H1 (cell line): ENCODE data around the gene RTEL1. TPM values are rescaled to one million over a fixed set of nuclear protein-coding genes. Genes with fewer than 3 reads are reported as not detected.

ENCODE experiments used
- CTCF ChIA-PET: fragments of 300-600 bp; sonication (Branson Sonifier 250); formaldehyde crosslinking; loops from one replicate; lab custom pipeline; 2021; ENCODE audit not compliant: partially characterized antibody; lab: Charles Lee
- POLR2A ChIA-PET: fragments of 300-600 bp; sonication (Branson Sonifier 250); formaldehyde crosslinking; loops from one replicate; lab custom pipeline; 2021; ENCODE audit warnings: inconsistent platforms; ENCODE audit not compliant: partially characterized antibody; lab: Charles Lee
- DNase-seq, 2 experiments: peaks; one replicate each; pipeline versions ENCODE4 v3.0.0 to v3.0.0-alpha.2; 2010 to 2022; ENCODE audit warnings: low spot score in 2 of 2, low read depth in 1 of 2, mixed read lengths in 1 of 2
- FAIRE-seq: peaks from 2 replicates; lab custom pipeline; 2011; peaks lifted over from hg19 to GRCh38; lab: Jason Lieb, UNC
- H2AFZ ChIP-seq: 2 replicates; pipeline ENCODE4 v1.8.1; 2012; ENCODE audit warnings: low read length, inconsistent platforms
- H2AK5ac ChIP-seq: 2 replicates; pipeline ENCODE4 v1.6.1; 2013; ENCODE audit warnings: low read depth, low read length
- H2BK120ac ChIP-seq: replicated peaks from 2 replicates; pipeline ENCODE3; 2013; ENCODE audit warnings: low read depth, low read length, inconsistent platforms
- H2BK12ac ChIP-seq: 2 replicates; pipeline ENCODE4 v1.6.1; 2013; ENCODE audit warnings: low read depth, low read length
- H2BK15ac ChIP-seq: 2 replicates; pipeline ENCODE4 v1.6.1; 2013; ENCODE audit warnings: low read length
- H2BK20ac ChIP-seq: 2 replicates; pipeline ENCODE4 v1.6.1; 2013; ENCODE audit warnings: low read length
- H2BK5ac ChIP-seq: 2 replicates; pipeline ENCODE4 v1.6.1; 2013; ENCODE audit warnings: low read depth, low read length
- H3K14ac ChIP-seq: 2 replicates; pipeline ENCODE4 v1.6.1; 2013; ENCODE audit warnings: inconsistent platforms; ENCODE audit not compliant: insufficient read length
- H3K18ac ChIP-seq: 2 replicates; pipeline ENCODE4 v1.6.1; 2013; ENCODE audit warnings: low read length; ENCODE audit errors: extremely low read depth
- H3K23ac ChIP-seq: 2 replicates; pipeline ENCODE4 v1.6.1; 2013; ENCODE audit warnings: inconsistent platforms; ENCODE audit not compliant: insufficient read length
- H3K23me2 ChIP-seq: 2 replicates; pipeline ENCODE4 v1.6.1; 2013; ENCODE audit warnings: low read depth, low read length
- H3K27ac ChIP-seq: 2 replicates; pipeline ENCODE4 v1.6.1; 2011; ENCODE audit warnings: low read depth, low read length, inconsistent platforms
- H3K27me3 ChIP-seq, 4 experiments: replicated peaks in 1 of 4; 1 replicate in 1 of 4; 2 replicates in 3 of 4; pipeline versions ENCODE4 v1.6.1 to v1.8.1; 2011 to 2013; ENCODE audit warnings: low read length in 3 of 4, mild to moderate bottlenecking in 3 of 4, inconsistent platforms in 2 of 4, mixed read lengths in 2 of 4, moderate library complexity in 1 of 4; ENCODE audit not compliant: control insufficient read depth in 3 of 4, insufficient read depth in 3 of 4; ENCODE audit errors: extremely low read depth in 1 of 4
- H3K36me3 ChIP-seq, 4 experiments: 2 replicates each; pipeline versions ENCODE4 v1.6.1 to v1.8.1; 2011 to 2013; ENCODE audit warnings: mild to moderate bottlenecking in 4 of 4, low read length in 3 of 4, moderate library complexity in 2 of 4, control low read depth in 1 of 4, inconsistent platforms in 1 of 4; ENCODE audit not compliant: insufficient read depth in 4 of 4, control insufficient read depth in 2 of 4
- H3K4ac ChIP-seq: replicated peaks from 2 replicates; pipeline ENCODE3; 2013; ENCODE audit warnings: low read length, low read depth, mixed read lengths, inconsistent platforms; ENCODE audit not compliant: insufficient read length
- H3K4me1 ChIP-seq, 4 experiments: replicated peaks in 1 of 4; 1 replicate in 1 of 4; 2 replicates in 3 of 4; pipeline versions ENCODE4 v1.6.1 to v1.8.1; 2011 to 2013; ENCODE audit warnings: low read length in 3 of 4, inconsistent platforms in 2 of 4, mixed read lengths in 1 of 4; ENCODE audit not compliant: insufficient read depth in 4 of 4, control insufficient read depth in 3 of 4
- H3K4me2 ChIP-seq, 2 experiments: 2 replicates each; pipeline versions ENCODE4 v1.6.1 to v1.8.1; 2011 to 2013; ENCODE audit warnings: low read depth in 2 of 2, low read length in 2 of 2, control low read depth in 1 of 2, inconsistent platforms in 1 of 2, mild to moderate bottlenecking in 1 of 2; ENCODE audit not compliant: insufficient read depth in 1 of 2
- H3K4me3 ChIP-seq, 4 experiments: fragments of 200-600, 300-600 bp in 1 of 4; sonication (generic), shearing (Covaris generic), sonication (Bioruptor Twin) in 1 of 4; 2 replicates each; pipeline versions ENCODE4 v1.5.1 to v1.8.1; 2011 to 2016; ENCODE audit warnings: low read length in 4 of 4, low read depth in 3 of 4, control low read depth in 2 of 4, inconsistent platforms in 2 of 4, mild to moderate bottlenecking in 2 of 4, mixed read lengths in 1 of 4, moderate library complexity in 1 of 4; ENCODE audit not compliant: insufficient read depth in 2 of 4; ENCODE audit errors: extremely low read depth in 1 of 4
- H3K56ac ChIP-seq: replicated peaks from 2 replicates; pipeline ENCODE3; 2013; ENCODE audit warnings: low read depth, mild to moderate bottlenecking, mixed read lengths, low read length, inconsistent platforms; ENCODE audit not compliant: insufficient read length
- H3K79me1 ChIP-seq: 2 replicates; pipeline ENCODE4 v1.6.1; 2013; ENCODE audit warnings: low read depth, low read length, control low read depth
- H3K79me2 ChIP-seq, 2 experiments: 2 replicates each; pipeline versions ENCODE4 v1.6.1 to v1.8.1; 2012 to 2013; ENCODE audit warnings: low read length in 2 of 2, mild to moderate bottlenecking in 2 of 2, inconsistent platforms in 1 of 2; ENCODE audit not compliant: insufficient read depth in 2 of 2, control insufficient read depth in 1 of 2
- H3K9ac ChIP-seq, 4 experiments: replicated peaks in 1 of 4; 1 replicate in 1 of 4; 2 replicates in 3 of 4; pipeline versions ENCODE4 v1.6.1 to v1.8.1; 2011 to 2013; ENCODE audit warnings: low read depth in 3 of 4, low read length in 3 of 4, control low read depth in 2 of 4, mild to moderate bottlenecking in 2 of 4, moderate library complexity in 2 of 4, inconsistent platforms in 1 of 4; ENCODE audit errors: extremely low read depth in 1 of 4
- H3K9me3 ChIP-seq, 2 experiments: 2 replicates each; pipeline versions ENCODE4 v1.6.1 to v1.8.1; 2012 to 2013; ENCODE audit warnings: mild to moderate bottlenecking in 2 of 2, moderate library complexity in 2 of 2, control low read depth in 1 of 2, inconsistent platforms in 1 of 2, low read depth in 1 of 2, low read length in 1 of 2, mixed read lengths in 1 of 2; ENCODE audit not compliant: insufficient read depth in 2 of 2
- H4K20me1 ChIP-seq, 2 experiments: replicated peaks in 1 of 2; 2 replicates each; pipeline versions ENCODE3 to v1.8.1; 2011 to 2013; ENCODE audit warnings: inconsistent platforms in 2 of 2, low read length in 2 of 2, mild to moderate bottlenecking in 1 of 2; ENCODE audit not compliant: insufficient read depth in 2 of 2, control insufficient read depth in 1 of 2
- H4K5ac ChIP-seq: 2 replicates; pipeline ENCODE4 v1.6.1; 2013; ENCODE audit warnings: low read length, low read depth, mixed read lengths, inconsistent platforms; ENCODE audit not compliant: insufficient read length
- H4K8ac ChIP-seq: 2 replicates; pipeline ENCODE4 v1.8.0; 2013; ENCODE audit warnings: mild to moderate bottlenecking, moderate library complexity, low read length, inconsistent platforms; ENCODE audit not compliant: insufficient read depth; ENCODE audit errors: extremely low read depth
- H4K91ac ChIP-seq: replicated peaks from 2 replicates; pipeline ENCODE3; 2013; ENCODE audit warnings: low read length, mixed read lengths, inconsistent platforms; ENCODE audit not compliant: insufficient read length
- BCL11A ChIP-seq, 2 experiments: IDR thresholded peaks; one replicate each; pipeline ENCODE4 v1.6.1; 2011; ENCODE audit warnings: low read depth in 2 of 2, low read length in 2 of 2, mild to moderate bottlenecking in 2 of 2
- WGBS, 2 experiments: shearing (Covaris generic) in 1 of 2; methylation state at CpG; one replicate each; pipeline versions ENCODE4 v1.1.6 to v1.1.7; 2013 to 2015; ENCODE audit warnings: low lambda C conversion rate in 2 of 2, mixed read lengths in 2 of 2, inconsistent platforms in 1 of 2, low coverage in 1 of 2, missing lambda C conversion rate in 1 of 2; ENCODE audit not compliant: insufficient replicate concordance in 2 of 2, insufficient coverage in 1 of 2, insufficient read length in 1 of 2; ENCODE audit errors: extremely low coverage in 1 of 2, missing lambda C conversion rate in 1 of 2; 5-methylcytosine and 5-hydroxymethylcytosine counted together
- polyA plus RNA-seq, 7 experiments: library from polyadenylated mRNA; depleted of rRNA in 3 of 7; stranded (reverse) in 5 of 7; unstranded in 2 of 7; fragments of >200 nt in 5 of 7; fragments of 200-250 nt in 2 of 7; gene quantifications; 1 replicate in 5 of 7; 2 replicates in 1 of 7; 4 replicates in 1 of 7; pipeline versions ENCODE4 v1.2.1 to v1.2.3, GENCODE V29; 2011 to 2013; ENCODE audit warnings: missing spikeins in 2 of 7, mixed read lengths in 2 of 7
- total RNA-seq: library from RNA; stranded (reverse); fragmentation: NEBNext Ultra II Directional; extraction: Animal tissue kit (Norgen Biotek cat#: 25700); gene quantifications from 2 replicates; pipeline ENCODE4 v1.2.1, GENCODE V29; 2021

Gene RTEL1
- total and polyA plus RNA-seq, 2 of the 8 experiments (the other 6 are each of a cell fraction or from before 2014, with no cell fraction given): 16.2 to 37.1 TPM

GRCh38 chr20:63673951-63674350 is 15.8 kb downstream of the RTEL1 start:
- no peak overlapping the region for H4K5ac ChIP-seq
- H2BK120ac ChIP-seq: no peak overlapping the region
- H4K91ac ChIP-seq: no peak overlapping the region
- H3K27ac ChIP-seq: no peak overlapping the region
- H3K27me3 ChIP-seq: no peaks in the 10 kb centered on the region
- H4K20me1 ChIP-seq: no peaks in the 10 kb centered on the region
- FAIRE-seq (no peak), DNase-seq (no peak)
- no peak overlapping the region for H3K14ac ChIP-seq
- no peak overlapping the region for H3K4me3 ChIP-seq
- whole genome bisulfite sequencing, 2 experiments: 94% methylated on average over 14 of the region's 14 CpGs; no CpG with 5 or more reads in 1 of the 2 experiments
- no peak overlapping the region for H3K56ac ChIP-seq
- H2BK15ac ChIP-seq: no peak overlapping the region
- H3K4ac ChIP-seq: no peak overlapping the region
- no peaks in the 10 kb centered on the region for H3K9me3 ChIP-seq
- ChIA-PET POLR2A (interaction anchor here (0.8 kb wide), 1 partner anchor 15 kb away, joined by 3 read pairs; the partner anchor contains the start of gene RTEL1), CTCF (no interaction called here)
- no peak overlapping the region for H2AK5ac ChIP-seq
- H2BK20ac ChIP-seq: no peak overlapping the region
- H3K79me2 ChIP-seq: no peaks in the 10 kb centered on the region
- H3K23ac ChIP-seq: no peak overlapping the region
- no peak overlapping the region for H3K4me2 ChIP-seq
- H2AFZ ChIP-seq: no peak overlapping the region
- no peak overlapping the region for H2BK5ac ChIP-seq
- peaks cover 3 to 16% (median 5%) of the 10 kb centered on the region in 4 experiments; a peak in 4 of 8 replicates for H3K36me3 ChIP-seq
- no peaks in the 10 kb centered on the region; the same call in 1 of the 2 replicates for H3K23me2 ChIP-seq
- no peaks in the 10 kb centered on the region; the same call in 1 of the 2 replicates for H3K79me1 ChIP-seq
- no peaks in the 10 kb centered on the region for H3K4me1 ChIP-seq
- no peak overlapping the region for H3K9ac ChIP-seq
- no peak overlapping the region for H3K18ac ChIP-seq
- no peak overlapping the region for H4K8ac ChIP-seq
- no peak overlapping the region for H2BK12ac ChIP-seq
- no peak for TF ChIP-seq BCL11A (IDR thresholded peaks at IDR 0.05; ENCODE audit: low read depth in 2 of 2, low read length in 2 of 2)
